Loucy (cell line): Measurements from ENCODE around the gene SPINT2.

Experiments
- CTCF ChIP-seq: fragments of 200-600 bp; sonication (generic); conservative IDR thresholded peaks from 2 replicates; pipeline ENCODE4 v1.5.1; 2014; ENCODE audit warnings: mild to moderate bottlenecking, antibody characterized with exemption, low read length
- EZH2phosphoT487 ChIP-seq: fragments of 200-600 bp; IDR thresholded peaks from 2 replicates; pipeline ENCODE4 v1.6.1; 2018; ENCODE audit warnings: antibody characterized with exemption, mild to moderate bottlenecking, moderate library complexity, borderline replicate concordance

DNA sequence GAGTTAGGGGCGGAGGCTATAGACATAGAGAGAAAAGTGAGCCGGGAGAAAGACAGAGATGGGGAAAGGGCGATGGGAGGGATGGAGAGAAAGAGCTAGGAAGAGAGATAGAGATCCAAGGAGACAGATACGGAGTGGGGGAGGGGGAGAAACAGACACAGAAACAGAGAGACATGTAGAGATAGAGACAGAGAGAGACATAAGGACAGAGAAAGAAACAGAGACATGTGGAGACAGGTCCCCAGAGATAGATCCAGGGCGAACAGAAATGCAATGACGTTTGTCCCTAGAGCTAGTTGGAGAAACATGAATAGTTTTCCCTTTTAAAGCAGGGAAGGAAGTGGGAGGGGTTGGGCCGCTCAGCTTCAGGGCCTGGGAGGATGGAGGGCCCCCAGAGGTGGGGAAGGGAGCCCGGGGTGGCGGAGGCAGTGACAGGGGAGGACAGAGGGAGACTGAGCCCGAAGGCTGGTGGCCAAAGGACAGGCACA, 12.8 kb upstream of the SPINT2 start:
- no peak for TF ChIP-seq EZH2phosphoT487
- no peak for TF ChIP-seq CTCF
